Activated effector memory CD4-positive, alpha-beta T cell treated with anti-CD3 and anti-CD28 coated beads, Interleukin-2, amount 50 U/mL, for 16 hours (primary cell): ENCODE data around the gene NPAS2.
A peak's percentile ranks its signal among the peaks of the same experiment; 100 is the strongest.

ENCODE experiments used
- DNase-seq: peaks from one replicate; pipeline ENCODE4 v3.0.0-alpha.2; 2020

NPAS2 gene

DNA sequence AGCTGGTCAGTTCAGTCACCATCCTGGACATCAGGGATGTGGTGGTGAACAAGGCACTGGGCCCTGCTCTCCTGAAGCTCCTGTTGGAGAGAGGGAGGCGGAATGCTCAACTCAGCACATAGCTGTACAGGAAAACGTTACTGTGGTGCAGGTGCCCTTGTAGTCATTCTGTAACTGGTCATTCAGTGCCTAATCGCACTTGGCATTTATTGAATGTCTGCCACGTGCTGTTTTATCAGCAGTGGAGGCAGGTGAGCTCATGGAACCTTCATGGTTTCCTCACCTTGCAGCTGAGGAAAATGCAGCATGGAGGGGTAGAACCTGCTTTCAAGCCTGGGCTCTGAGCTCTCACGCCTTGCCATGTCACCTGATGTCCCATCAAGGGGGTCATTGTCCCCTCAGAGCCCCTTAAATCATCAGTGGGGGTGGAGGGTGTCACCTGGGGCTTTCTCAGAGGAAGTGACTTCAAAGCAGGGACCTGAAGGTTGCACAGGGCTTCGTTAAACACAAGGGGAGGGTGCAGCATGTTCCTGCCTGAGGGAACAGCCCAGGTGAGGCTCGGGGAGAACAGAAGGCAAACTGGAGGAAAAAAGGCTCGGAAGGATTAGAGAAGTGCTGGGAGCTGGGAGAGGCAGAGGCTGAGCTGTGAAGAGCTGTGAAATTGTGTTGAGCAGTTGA is 126.1 kb downstream of the NPAS2 start:
- DNase-seq = no peak

DNA sequence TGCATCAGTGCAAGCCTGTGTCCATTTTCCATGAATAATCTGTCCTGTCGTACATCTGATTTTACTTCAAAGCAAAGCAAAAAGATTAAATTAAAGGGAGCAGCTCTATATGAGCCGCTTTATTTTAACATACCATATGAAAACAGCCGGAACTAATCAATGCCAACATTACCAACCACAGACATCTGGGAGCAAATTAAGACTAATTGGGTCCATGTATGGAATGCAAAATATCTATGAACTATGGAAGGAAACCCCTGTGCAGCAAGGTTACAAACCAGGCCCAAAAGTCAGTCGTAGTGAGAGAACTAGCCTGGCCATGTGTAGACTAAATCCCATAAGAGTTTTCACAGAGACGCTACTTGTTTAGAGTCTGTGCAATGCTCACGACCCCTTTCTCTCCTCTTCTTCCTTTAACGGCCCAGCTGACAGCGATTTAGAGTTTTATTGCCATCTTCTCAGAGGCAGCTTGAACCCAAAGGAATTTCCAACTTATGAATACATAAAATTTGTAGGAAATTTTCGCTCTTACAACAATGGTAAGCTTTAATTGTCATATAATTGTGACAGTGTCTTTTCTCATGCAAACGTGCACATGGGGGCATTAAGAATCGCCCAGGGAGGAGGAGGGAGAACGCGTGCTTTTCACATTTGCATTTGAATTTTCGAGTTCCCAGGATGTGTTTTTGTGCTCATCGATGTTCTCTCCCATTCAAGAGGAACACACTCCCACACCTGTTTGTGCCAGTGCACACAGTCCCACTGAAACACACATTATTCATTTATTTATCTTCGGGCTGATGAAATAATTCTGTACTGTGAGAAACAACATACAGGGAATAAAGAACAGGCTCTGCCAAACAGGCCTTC is 129.2 kb downstream of the NPAS2 start:
- no peak for DNase-seq

DNA sequence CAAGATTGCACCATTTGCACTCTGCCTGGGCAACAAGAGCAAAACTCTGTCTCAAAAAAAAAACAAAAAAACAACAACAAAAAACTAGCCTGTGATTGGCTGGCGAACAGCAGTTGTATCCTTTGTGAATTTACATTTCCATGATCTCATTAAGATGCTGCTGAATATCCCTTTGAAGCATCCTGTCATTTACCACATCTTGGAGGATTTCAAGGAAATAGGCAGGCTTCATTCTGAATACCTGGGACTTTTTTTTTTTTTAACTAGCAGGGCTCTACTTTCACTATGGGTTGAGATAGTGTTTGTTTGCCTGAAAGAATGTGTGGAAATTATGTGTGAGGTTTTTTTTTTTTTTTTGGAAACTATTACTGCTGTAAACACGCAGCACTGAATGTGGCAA is 132.6 kb downstream of the NPAS2 start:
- no peak for DNase-seq

DNA sequence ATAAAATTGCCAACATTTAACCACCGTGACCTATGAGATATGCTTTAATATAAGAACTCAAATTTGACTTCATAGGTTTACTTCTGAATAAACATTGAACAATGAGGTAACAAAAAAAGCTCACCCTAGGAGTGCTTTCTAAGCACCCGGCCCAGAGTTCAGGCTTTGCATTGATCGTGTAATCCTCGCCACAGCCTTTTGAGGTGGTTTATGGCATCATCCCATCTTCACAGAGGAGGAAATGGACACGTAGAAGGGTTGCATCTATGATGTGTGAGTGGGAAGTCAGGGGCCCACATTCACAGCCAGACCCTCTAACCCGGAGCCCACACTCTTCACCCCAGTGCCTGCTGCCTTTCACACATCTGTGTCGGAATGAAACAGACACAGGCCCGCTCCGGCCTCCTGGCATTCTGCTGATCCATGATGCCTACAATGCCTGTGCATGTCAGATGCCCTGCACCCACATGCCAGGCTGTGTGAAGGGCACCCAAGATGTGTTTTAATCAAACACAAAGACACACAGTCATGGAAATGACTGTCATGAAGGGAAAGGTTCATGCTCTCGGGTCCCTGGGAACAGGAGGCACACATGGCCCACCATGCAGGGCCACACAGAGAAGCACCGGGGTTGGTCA is 133.6 kb downstream of the NPAS2 start:
- peak; percentile 49 for DNase-seq

DNA sequence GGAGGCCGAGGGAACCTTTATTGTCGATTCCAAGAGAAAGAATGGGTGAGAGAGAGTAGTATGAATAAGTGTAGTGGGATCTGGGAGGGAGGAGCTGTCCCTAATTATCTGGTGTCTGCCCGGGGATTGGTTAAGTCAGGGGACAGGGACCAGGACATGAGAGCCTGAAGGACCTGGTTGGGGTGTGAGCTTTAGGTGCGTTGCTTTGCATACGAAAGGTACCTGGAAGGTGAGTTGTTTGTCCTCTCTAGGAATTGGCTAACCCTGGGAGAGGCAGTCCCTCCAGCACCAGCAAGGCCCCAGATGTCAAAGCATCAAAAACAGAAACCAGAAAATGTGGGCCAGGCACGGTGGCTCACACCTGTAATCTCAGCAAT is 134.1 kb downstream of the NPAS2 start:
- DNase-seq = peak; percentile 5

DNA sequence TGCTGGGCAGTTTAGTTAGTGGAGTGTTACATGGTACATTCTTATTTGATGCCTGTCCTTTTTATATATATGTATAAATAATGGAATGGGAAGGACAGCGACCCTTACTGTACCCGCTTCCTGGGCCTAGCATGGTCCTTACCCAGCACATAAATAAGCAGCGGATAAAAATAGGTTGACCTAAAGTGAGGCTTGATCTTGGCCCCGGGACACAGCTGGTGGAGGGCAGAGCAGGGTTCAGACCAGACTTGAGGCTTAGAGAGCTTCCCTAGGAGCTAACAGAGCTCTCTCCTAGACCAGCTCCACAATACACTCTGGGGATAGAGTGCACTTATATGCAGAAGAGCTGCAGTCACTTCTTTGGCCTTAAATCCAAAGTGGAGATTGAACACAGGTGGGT is 135.3 kb downstream of the NPAS2 start:
- peak; percentile 17 for DNase-seq

DNA sequence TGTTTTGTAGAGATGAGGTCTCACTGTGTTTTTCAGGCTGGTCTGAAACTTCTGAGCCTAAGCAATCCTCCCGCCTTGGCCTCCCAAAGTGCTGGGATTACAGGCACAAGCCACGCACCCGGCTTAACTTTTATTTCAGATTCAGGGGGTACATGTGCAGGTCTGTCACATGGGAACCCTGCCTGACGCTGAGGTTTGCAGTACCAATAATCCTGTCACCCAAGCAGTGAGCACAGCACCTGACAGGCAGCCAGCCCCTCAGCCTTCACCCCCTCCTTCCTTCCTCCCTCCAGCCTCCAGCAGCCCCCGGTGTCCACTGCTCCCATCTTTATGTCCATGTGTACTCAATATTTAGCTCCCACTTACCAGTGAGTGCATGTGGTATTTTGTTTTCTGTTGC is 136.1 kb downstream of the NPAS2 start:
- no peak for DNase-seq

DNA sequence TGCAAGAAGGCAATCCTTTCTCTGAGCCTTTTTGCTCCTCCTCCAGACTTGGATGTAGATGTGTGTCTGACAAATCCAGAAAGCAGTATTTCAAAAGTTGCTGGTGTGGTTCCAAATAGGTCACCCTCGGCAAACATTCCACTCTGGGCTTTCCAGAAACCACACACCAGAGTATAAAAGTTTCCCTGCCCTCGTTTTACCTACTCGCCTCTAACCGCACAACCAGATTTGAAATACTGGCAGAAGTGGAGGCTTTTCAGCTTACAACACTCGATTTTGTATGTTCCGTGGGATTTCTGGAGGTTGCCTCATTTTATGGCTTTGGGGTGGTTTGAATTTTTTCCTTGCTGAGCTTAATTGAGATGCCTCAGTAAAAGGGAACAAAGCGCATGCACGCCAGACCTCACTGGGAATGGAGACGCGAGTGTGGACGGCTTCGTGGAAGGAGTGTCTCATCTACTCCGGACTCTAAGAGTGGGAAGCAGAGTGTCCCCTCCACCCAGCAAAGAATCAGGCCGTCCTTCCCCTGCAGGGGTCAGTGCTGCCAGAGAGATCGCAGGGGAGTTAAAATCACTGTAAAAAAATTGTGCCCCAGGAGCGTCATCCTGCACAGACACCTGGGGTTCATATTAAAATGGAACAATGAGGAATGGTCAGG is 138.2 kb downstream of the NPAS2 start:
- DNase-seq = no peak

DNA sequence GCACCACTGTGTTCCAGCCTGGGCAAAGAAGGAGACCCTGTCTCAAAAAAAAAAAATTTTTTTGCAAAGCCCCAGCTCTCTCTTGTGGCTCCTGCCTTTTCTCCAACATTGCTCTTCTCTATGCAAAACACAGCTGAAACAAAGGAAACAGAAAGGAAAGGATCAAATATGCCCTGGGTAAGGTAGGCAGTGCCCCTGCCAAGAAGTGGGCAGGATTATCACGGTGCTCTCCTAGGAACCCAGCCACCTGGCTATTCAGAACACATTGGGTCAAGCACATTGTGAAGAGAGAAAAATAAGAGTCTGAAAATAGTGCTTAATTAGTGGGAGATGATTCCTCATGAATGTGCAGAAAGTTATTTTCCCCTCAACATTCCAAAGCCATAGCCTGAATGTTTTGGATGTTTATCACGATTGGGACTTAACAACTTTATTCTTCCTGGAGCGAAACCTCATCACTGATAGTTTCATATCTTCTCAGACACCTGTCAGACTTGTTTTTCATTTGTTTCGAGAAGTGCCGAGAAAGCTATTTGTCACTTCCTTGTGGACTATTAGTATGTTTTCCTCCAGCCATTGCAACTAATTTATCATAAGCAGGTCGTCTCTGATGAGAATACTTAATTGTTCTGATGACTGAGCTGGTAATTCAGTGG is 139.4 kb downstream of the NPAS2 start:
- DNase-seq = no peak

DNA sequence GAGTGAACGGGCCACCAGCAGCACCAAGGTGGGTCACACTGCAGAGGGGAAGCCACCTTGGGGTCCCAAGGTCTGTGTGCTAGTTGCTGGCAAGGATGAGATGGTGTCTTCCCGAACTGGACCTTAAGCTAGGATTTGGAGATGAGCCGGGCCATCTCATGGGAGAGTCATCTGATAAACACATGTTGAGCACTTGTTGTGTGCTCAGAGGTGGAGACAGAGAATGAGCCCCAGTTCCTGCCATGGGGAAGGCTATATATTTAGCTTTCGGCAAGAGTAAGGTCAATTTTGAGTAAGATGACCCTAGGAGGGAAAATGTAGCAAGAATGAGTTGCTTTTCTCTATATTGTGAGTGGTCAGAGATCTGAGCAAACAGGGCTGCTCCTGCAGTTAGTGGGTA is 140.7 kb downstream of the NPAS2 start:
- DNase-seq = no peak

DNA sequence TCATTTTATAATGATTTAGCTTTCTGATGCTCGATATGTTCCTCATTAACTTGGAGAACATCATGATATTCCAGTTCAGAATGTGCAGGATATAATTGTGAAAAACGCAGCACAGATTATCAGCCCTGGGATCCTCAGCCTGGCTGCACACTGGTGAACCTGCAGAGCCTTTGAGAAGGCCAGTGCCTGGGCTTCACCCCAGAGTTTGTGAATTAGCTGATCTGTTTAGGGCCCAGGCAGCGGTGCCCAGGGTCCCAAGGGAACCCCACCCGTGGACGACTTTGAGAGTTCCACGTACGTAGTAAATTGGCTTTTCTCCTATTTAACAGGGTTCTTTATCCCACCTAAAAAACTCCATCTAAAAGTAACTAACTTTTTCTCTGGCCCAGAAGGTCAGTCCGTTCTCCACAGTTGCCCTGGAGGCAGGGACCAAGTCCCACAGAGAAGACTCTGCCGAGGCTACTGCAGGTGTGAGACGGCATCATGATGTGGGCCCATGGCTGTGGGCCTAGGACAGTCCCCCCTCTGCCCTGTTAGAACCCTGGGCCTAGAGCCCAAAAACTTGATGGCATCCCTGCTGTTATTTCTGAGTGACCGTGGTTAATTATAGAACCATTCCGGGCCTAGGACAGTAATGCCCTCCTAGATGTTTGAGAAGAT is 142.6 kb downstream of the NPAS2 start:
- DNase-seq = peak; percentile 17

DNA sequence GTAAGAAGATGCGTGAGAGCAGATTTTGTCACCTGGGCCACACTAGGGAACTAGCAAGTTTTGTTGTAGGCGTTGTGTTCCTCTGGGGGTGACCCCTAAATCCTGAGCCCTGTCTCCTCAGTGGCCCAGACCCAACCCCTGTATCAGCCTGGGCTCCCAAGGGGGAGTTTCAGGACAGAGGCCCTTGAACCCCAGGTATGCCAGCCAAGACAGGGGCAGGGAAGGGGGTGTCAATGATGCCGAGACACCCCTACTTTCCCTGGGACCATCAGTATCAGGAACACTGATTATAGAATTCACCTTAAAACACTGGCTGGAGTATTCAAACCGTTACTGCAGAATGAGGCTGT is 143.1 kb downstream of the NPAS2 start:
- peak; percentile 39 for DNase-seq

DNA sequence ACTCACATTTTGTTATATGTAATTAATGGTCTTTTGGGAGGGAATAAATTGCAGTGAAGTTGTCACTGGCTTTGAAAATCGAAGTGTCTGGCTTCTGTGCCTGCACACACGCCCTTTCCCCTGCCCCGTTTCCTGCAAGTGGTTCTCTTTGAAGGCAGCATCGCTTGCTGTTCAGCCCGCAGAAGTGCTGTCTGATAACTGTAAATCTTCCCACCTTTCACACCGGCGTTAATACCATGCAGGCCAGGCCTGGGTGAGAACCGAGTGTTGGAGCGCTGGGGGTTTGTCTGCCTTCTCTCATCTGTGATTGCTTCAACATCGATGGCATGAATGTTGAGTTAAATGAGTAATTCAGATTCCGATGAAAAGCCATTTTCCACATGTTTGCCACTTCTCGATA is 144.3 kb downstream of the NPAS2 start:
- DNase-seq = peak; percentile 58

DNA sequence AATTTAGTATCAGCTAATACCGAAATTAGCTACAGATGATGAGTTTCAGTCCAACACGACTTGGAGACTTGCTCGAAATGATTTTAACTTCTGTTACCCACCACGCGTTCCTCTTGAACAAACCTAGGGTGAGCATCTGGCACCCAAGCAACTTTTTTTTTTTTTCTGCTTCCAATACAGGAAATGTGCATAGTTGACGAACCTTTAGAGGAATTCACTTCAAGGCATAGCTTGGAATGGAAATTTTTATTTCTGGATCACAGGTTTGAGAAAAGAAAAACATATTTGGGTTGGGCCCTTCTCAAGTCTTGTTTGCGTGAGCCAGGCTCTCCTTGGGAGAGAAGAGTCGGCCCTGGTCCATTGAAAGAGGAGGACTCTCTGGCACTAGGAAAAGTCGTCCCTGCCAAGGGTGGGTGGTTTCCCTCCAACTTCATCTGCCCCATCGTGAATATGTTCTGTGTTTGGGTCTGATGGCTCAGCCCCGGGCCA is 144.8 kb downstream of the NPAS2 start:
- no peak for DNase-seq

DNA sequence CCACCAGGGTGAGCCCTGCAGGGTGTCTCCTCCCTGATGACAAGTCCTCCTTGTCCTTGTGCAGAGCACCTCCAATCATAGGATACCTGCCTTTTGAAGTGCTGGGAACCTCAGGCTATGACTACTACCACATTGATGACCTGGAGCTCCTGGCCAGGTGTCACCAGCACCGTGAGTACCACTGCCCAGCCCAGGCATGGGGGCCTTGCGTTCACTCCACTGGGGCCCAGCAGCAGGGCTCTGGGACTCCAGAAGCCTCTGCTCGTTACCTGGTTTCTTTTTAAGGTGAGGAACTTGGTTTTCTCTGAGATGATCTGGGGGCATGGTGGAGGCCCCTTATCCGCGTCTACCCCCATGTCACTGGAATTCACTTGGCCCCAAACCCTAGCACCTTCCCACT is 145.7 kb downstream of the NPAS2 start:
- DNase-seq = no peak

DNA sequence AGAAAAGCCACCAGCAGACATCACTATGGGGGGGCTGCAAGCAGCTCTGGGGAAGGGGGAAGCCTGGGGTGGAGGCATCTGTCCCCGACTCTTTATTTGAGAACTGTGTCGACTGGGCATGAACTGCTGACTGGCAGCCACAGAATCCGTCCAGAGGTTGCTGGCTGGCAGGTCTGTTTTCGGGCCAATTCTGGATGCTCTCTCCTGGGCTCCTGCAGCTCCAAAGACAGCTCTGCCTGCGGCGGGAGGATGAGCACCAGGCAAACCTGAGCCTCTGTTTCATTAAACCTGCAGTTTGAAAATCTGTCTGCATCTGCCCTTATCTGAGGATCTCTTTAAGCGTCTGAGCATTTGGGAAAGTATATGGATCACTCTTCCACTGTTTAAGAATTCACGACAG is 147.8 kb downstream of the NPAS2 start:
- no peak for DNase-seq

DNA sequence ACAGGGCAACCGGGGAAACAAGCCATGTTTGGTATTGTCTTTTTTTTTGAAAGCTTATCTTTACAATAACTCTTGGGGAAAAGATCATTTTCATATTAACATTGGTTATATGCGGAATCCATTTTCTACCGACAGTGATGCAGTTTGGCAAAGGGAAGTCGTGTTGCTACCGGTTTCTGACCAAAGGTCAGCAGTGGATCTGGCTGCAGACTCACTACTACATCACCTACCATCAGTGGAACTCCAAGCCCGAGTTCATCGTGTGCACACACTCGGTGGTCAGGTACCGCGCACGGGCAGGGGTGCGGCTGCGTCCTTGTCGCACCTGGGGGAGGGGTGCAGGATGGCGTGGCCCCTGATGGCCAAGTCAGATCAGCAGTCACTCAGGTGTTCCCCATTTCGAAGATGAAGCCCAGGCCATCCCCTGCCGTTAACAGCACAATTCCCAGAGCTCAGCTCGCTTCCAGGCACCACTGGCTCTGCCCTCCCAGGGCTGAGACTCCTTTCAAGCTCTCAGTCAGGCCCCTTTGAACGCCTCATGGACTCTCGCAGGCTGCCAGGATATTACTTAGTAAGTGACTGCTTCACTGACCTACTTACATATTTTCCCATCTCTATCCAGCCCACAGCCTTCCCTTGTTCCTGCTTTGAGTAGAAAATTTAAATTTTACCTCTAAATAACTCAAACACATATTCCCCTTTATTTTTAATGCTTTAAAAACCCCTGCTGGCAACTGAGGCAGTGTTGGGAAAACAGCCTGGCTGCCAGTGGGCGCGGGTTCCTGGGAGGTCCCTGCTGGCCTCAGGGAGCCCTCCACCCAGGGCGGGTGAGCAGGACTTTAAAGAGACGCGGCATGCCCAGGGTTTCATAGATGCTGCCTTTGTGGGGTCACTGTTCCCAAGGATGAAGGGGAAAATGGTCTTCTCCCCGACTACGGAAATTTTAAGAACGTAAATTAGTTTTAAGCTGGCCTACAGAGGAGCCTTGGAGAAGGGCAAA is 148.5 kb downstream of the NPAS2 start:
- DNase-seq = no peak

DNA sequence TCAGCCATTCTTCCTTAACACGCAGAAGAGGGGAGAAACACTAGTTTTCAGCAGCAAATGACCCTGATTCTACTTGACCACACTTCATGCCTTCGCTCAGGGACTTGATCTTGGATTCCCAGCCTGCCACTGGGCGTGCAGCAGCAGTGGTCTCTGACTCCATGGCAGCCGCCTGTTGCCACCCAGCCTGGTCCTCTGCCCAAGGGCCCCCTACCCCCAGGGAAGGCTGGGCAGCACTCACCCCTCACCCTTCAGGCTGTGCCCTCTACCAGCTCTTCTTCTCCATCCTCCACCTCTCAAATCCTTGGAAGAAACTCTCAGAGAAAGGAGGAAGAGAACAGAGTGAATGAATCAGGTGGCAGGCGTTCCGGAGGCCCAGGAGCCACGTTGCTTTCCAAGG is 150.1 kb downstream of the NPAS2 start:
- no peak for DNase-seq

DNA sequence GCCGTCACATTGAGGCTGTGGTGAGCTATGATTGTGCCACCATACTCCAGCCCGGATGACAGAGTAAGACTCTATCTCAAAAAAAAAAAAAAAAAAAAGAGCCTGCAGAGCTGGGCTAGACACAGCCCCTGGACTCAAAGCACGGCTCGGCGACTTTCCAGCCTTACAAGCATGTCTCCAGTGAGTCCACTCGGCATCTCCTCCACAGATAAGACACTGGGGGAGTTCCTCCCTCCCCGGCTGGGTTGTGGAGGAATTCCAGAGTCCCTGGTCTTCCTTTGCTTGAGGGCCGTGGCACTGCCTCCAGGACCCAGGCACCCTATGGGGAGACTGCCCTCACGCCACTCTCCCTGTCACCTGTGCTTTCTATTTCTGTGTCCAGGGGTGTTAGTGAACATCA is 151.3 kb downstream of the NPAS2 start:
- DNase-seq = no peak

DNA sequence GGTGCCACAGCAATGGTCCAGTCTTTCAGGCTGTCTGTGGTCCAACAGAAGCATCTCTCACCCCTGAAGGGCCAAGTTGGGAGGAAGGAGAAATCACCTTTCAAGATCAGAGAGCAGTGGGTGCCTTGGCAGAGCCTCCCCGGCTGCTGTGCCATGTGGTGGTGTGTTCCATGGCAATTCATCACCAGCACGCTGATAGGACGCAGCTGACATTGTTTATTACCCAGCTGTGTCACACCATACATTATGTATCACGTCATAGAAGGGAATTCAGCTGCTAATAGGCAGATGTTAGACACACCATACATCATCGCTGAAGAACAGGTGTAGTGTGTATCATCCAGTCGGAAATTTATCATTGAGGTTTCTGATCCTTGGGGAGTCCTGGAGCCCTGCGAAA is 152.5 kb downstream of the NPAS2 start:
- no peak for DNase-seq
